Endothelial cell of umbilical vein (primary cell): ENCODE measurements around the gene ZHX3. TPM values are rescaled to one million over a fixed set of nuclear protein-coding genes. Genes with fewer than 3 reads are reported as not detected.
A peak's percentile ranks its signal among the peaks of the same experiment; 100 is the strongest.

Source experiments
- BruUV-seq: library from RNA; stranded (reverse); fragments of 400-500 nt; replicated peaks from 2 replicates; lab custom pipeline; 2021; lab: Mats Ljungman, UMichigan
- CTCF ChIA-PET: fragments of 300-600, 350-600 bp; sonication (Branson Sonifier 250); formaldehyde crosslinking; loops from one replicate; lab custom pipeline; 2021; ENCODE audit warnings: antibody characterized with exemption, inconsistent platforms; lab: Charles Lee
- POLR2A ChIA-PET: fragments of 300-600, 350-600 bp; sonication (Branson Sonifier 250); formaldehyde crosslinking; loops from one replicate; lab custom pipeline; 2021; ENCODE audit warnings: antibody characterized with exemption, inconsistent platforms; lab: Charles Lee
- DNase-seq: peaks from one replicate; pipeline ENCODE4 v3.0.0-alpha.2; 2011; ENCODE audit warnings: low read depth, low spot score
- FAIRE-seq: peaks from 2 replicates; lab custom pipeline; 2011; peaks lifted over from hg19 to GRCh38; lab: Jason Lieb, UNC
- H2AFZ ChIP-seq: 2 replicates; pipeline ENCODE4 v1.6.0; 2012; ENCODE audit warnings: low read depth, low read length, control low read depth, inconsistent platforms
- H3K27ac ChIP-seq: 2 replicates; pipeline ENCODE4 v1.5.1; 2011; ENCODE audit warnings: low read depth, mild to moderate bottlenecking, control low read depth, low read length, moderate library complexity; ENCODE audit not compliant: insufficient read depth
- H3K27me3 ChIP-seq, 2 experiments: 2 replicates each; pipeline versions ENCODE4 v1.6.0 to v1.6.1; 2011; ENCODE audit warnings: low read length in 2 of 2, mixed read lengths in 1 of 2; ENCODE audit not compliant: control insufficient read depth in 2 of 2, insufficient read depth in 2 of 2
- H3K36me3 ChIP-seq, 2 experiments: 2 replicates in 1 of 2; 3 replicates in 1 of 2; pipeline ENCODE4 v1.5.1; 2011; ENCODE audit warnings: low read length in 2 of 2, mild to moderate bottlenecking in 1 of 2, moderate library complexity in 1 of 2; ENCODE audit not compliant: control insufficient read depth in 2 of 2, insufficient read depth in 2 of 2; ENCODE audit errors: extremely low read depth in 1 of 2
- H3K4me1 ChIP-seq: 3 replicates; pipeline ENCODE4 v1.5.1; 2011; ENCODE audit warnings: mild to moderate bottlenecking, low read length; ENCODE audit not compliant: control insufficient read depth, insufficient read depth; ENCODE audit errors: extremely low read depth
- H3K4me2 ChIP-seq: 2 replicates; pipeline ENCODE4 v1.6.1; 2011; ENCODE audit warnings: low read length, control low read depth, mixed read lengths; ENCODE audit not compliant: insufficient read depth
- H3K4me3 ChIP-seq, 3 experiments: fragments of 200-600 bp in 1 of 3; sonication (generic), shearing (Covaris generic) in 1 of 3; replicated peaks in 1 of 3; 2 replicates each; pipeline ENCODE4 v1.5.1; 2011 to 2016; ENCODE audit warnings: control low read depth in 3 of 3, low read length in 3 of 3, mild to moderate bottlenecking in 2 of 3, inconsistent platforms in 1 of 3, low read depth in 1 of 3, moderate library complexity in 1 of 3; ENCODE audit not compliant: insufficient read depth in 1 of 3
- H3K79me2 ChIP-seq: 2 replicates; pipeline ENCODE4 v1.6.0; 2012; ENCODE audit warnings: low read length, inconsistent platforms; ENCODE audit not compliant: control insufficient read depth, insufficient read depth
- H3K9ac ChIP-seq: replicated peaks from 2 replicates; pipeline ENCODE3; 2011; ENCODE audit warnings: low read length, control low read depth; ENCODE audit not compliant: insufficient read depth; ENCODE audit errors: extremely low read depth
- H3K9me1 ChIP-seq: replicated peaks from 3 replicates; pipeline ENCODE4 v1.6.0; 2011; ENCODE audit warnings: mild to moderate bottlenecking, low read length; ENCODE audit not compliant: control insufficient read depth, insufficient read depth; ENCODE audit errors: extremely low read depth
- H3K9me3 ChIP-seq: replicated peaks from 2 replicates; pipeline ENCODE4 v1.5.1; 2012; ENCODE audit warnings: low read length, inconsistent platforms; ENCODE audit not compliant: control insufficient read depth, insufficient read depth
- H4K20me1 ChIP-seq: replicated peaks from 2 replicates; pipeline ENCODE3; 2011; ENCODE audit warnings: mild to moderate bottlenecking, low read length; ENCODE audit not compliant: control insufficient read depth, insufficient read depth; ENCODE audit errors: extremely low read depth
- EZH2 ChIP-seq: IDR thresholded peaks from 2 replicates; pipeline ENCODE4 v1.6.1; 2012; ENCODE audit warnings: borderline replicate concordance, low read depth, mild to moderate bottlenecking, moderate library complexity, low read length, inconsistent platforms; ENCODE audit not compliant: severe bottlenecking
- FOS ChIP-seq: IDR thresholded peaks from 2 replicates; pipeline ENCODE4 v1.6.1; 2011; ENCODE audit warnings: mild to moderate bottlenecking, low read length, moderate library complexity, borderline replicate concordance; ENCODE audit not compliant: insufficient read depth
- JUN ChIP-seq: IDR thresholded peaks from 2 replicates; pipeline ENCODE4 v1.6.1; 2011; ENCODE audit warnings: borderline replicate concordance, low read depth; ENCODE audit not compliant: insufficient read length, insufficient read depth
- POLR2A ChIP-seq: IDR thresholded peaks from 2 replicates; pipeline ENCODE4 v1.6.1; 2012; ENCODE audit warnings: low read depth, mild to moderate bottlenecking, control low read depth, low read length
- POLR2AphosphoS5 ChIP-seq: IDR thresholded peaks from 2 replicates; pipeline ENCODE4 v1.6.1; 2012; ENCODE audit warnings: low read depth, mild to moderate bottlenecking, control low read depth, low read length, moderate library complexity; ENCODE audit not compliant: insufficient read depth
- dilution Hi-C: fragments of 300-500 bp; cut with MboI; formaldehyde crosslinking; loops from one replicate; pipeline ENCODE4 v1.15.0; 2019; ENCODE audit warnings: low sequenced_read_pairs; ENCODE audit not compliant: extremely low pct_ligation_motif_present
- intact Hi-C: fragments of 100-400 bp; cut with micrococcal nuclease; formaldehyde crosslinking; loops from one replicate; pipeline ENCODE4 v1.10.0; 2022
- polyA plus RNA-seq, 4 experiments: library from polyadenylated mRNA; depleted of rRNA in 3 of 4; stranded (reverse) in 3 of 4; unstranded in 1 of 4; fragments of >200 nt; gene quantifications; 2 replicates each; pipeline versions ENCODE4 v1.2.1 to v1.2.3, GENCODE V29; 2011 to 2012; ENCODE audit warnings: missing spikeins in 1 of 4
- total RNA-seq: library from RNA; stranded (reverse); gene quantifications from 2 replicates; pipeline ENCODE4 v1.2.3, GENCODE V29; 2021
- TF ChIP-seq, protein P1 (sequence below), 2 donors: IDR thresholded peaks; 1 replicate in 1 of 2; 2 replicates in 1 of 2; pipeline ENCODE4 v1.5.1; 2011; ENCODE audit warnings: low read length in 2 of 2, mild to moderate bottlenecking in 2 of 2, moderate library complexity in 2 of 2, control low read depth in 1 of 2, inconsistent platforms in 1 of 2, low read depth in 1 of 2; ENCODE audit not compliant: insufficient read depth in 1 of 2; ENCODE audit errors: extremely low read depth in 1 of 2

The ZHX3 gene
- total and polyA plus RNA-seq, 2 donors (not counting 3 experiments of a cell fraction or from before 2014, with no cell fraction given): 7.4 to 17.8 TPM

GRCh38 chr20:41245086-41245707 is 72.3 kb downstream of the ZHX3 start:
- Histone ChIP-seq H3K27ac (peak overlapping the region; percentile 53), H3K36me3 (no peaks in the 10 kb centered on the region), H3K27me3 (no peaks in the 10 kb centered on the region), H3K9me1 (no peaks in the 10 kb centered on the region), H4K20me1 (no peaks in the 10 kb centered on the region), H3K4me1 (peaks cover 50% of the 10 kb centered on the region), H3K4me3 (no peak overlapping the region), H2AFZ (peak overlapping the region; percentile 14), H3K9ac (peak overlapping the region; percentile 16), H3K9me3 (no peaks in the 10 kb centered on the region), H3K79me2 (no peaks in the 10 kb centered on the region), H3K4me2 (peak overlapping the region; percentile 16)
- FAIRE-seq (no peak), DNase-seq (peak; percentile 52)
- BruUV-seq: no TSS peak
- TF ChIP-seq POLR2A: no peak
- TF ChIP-seq JUN: peak; percentile 47
- TF ChIP-seq, protein P1, sequence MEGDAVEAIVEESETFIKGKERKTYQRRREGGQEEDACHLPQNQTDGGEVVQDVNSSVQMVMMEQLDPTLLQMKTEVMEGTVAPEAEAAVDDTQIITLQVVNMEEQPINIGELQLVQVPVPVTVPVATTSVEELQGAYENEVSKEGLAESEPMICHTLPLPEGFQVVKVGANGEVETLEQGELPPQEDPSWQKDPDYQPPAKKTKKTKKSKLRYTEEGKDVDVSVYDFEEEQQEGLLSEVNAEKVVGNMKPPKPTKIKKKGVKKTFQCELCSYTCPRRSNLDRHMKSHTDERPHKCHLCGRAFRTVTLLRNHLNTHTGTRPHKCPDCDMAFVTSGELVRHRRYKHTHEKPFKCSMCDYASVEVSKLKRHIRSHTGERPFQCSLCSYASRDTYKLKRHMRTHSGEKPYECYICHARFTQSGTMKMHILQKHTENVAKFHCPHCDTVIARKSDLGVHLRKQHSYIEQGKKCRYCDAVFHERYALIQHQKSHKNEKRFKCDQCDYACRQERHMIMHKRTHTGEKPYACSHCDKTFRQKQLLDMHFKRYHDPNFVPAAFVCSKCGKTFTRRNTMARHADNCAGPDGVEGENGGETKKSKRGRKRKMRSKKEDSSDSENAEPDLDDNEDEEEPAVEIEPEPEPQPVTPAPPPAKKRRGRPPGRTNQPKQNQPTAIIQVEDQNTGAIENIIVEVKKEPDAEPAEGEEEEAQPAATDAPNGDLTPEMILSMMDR (IDR thresholded peaks at IDR 0.05; ENCODE audit: extremely low read depth in 1 of 2, insufficient read depth in 1 of 2, low read depth in 1 of 2, low read length in 2 of 2): peak in 1 of 2 donors; percentile 17
- TF ChIP-seq FOS: peak; percentile 54
- dilution Hi-C loops: no loop called here
- ChIA-PET POLR2A (interaction anchor here (1.1 kb wide), 1 partner anchor 26 kb away, joined by 4 read pairs; no protein-coding TSS in a partner anchor), CTCF (interaction anchor here (0.8 to 4.5 kb wide), 11 partner anchors 11 to 94 kb away, joined by 3 to 48 read pairs (median 4); partner anchors contain the start of gene LPIN3)
- intact Hi-C loops: no loop called here

- no peak overlapping the region for H3K27ac ChIP-seq
- no TSS peak for BruUV-seq
- H2AFZ ChIP-seq: no peak overlapping the region
- H3K27me3 ChIP-seq: no peaks in the 10 kb centered on the region
- H3K4me2 ChIP-seq: no peak overlapping the region
- H3K9me3 ChIP-seq: no peaks in the 10 kb centered on the region
- H3K36me3 ChIP-seq: no peaks in the 10 kb centered on the region
- peaks cover 27% of the 10 kb centered on the region for H3K4me1 ChIP-seq
- no peaks in the 10 kb centered on the region for H3K9me1 ChIP-seq
- no peak overlapping the region for H3K9ac ChIP-seq
- CTCF ChIA-PET: interaction anchor here (0.6 to 3.4 kb wide), 5 partner anchors 9 to 98 kb away, joined by 3 to 20 read pairs (median 6); partner anchors contain the start of gene LPIN3
- dilution Hi-C loops (no loop called here), intact Hi-C loops (no loop called here)
- no peak for DNase-seq
- POLR2A ChIA-PET: no interaction called here
- no peak for TF ChIP-seq EZH2
- no peak for TF ChIP-seq POLR2AphosphoS5
- TF ChIP-seq, protein P1 (IDR thresholded peaks at IDR 0.05; ENCODE audit: extremely low read depth in 1 of 2, insufficient read depth in 1 of 2, low read depth in 1 of 2, low read length in 2 of 2): no peak
- TF ChIP-seq JUN: no peak
- no peaks in the 10 kb centered on the region for H3K79me2 ChIP-seq
- no peak for FAIRE-seq
- no peaks in the 10 kb centered on the region for H4K20me1 ChIP-seq
- no peak overlapping the region for H3K4me3 ChIP-seq
These were observed 74.7 kb downstream of the ZHX3 start for GRCh38 chr20:41242807-41243206.
